Fibroblast of skin of abdomen (primary cell): Measurements from ENCODE around the gene NLRP6.
"Not testable (repeated sequence)": the region's sequence is repeated elsewhere in the genome, so short reads cannot be mapped to it uniquely, and the experiment has no call there.

Experiments used
- DNase-seq: peaks from one replicate; pipeline ENCODE4 v3.0.0-alpha.2; 2013

NLRP6 gene

GRCh38 chr11:282630-283360, 4.6 kb downstream of the NLRP6 start:
- DNase-seq, result no peak

GRCh38 chr11:283405-284104, 5.3 kb downstream of the NLRP6 start:
- DNase-seq, result no peak

- no peak for DNase-seq
Observed at GRCh38 chr11:284105-285020, 6.2 kb downstream of the NLRP6 start.

- no peak for DNase-seq
Observed at GRCh38 chr11:285021-285893, 7.0 kb downstream of the NLRP6 start.

GRCh38 chr11:285894-286220, 7.7 kb downstream of the NLRP6 start:
- no peak for DNase-seq

- DNase-seq, result not testable (repeated sequence)
Observed at GRCh38 chr11:286977-287820, 9.0 kb downstream of the NLRP6 start.

GRCh38 chr11:287821-288477, 9.7 kb downstream of the NLRP6 start:
- DNase-seq, result no peak

- DNase-seq, result peak; percentile 35
Observed at GRCh38 chr11:288478-289397, 10.5 kb downstream of the NLRP6 start, which contains the start of gene PGGHG. PGGHG (plus strand) TSS chr11:289126; CDS start chr11:289817, 691 bp downstream.

- DNase-seq, result no peak
Observed at GRCh38 chr11:289398-289711, 11.1 kb downstream of the NLRP6 start.

GRCh38 chr11:289712-290620, 11.8 kb downstream of the NLRP6 start:
- no peak for DNase-seq

- DNase-seq, result no peak
Observed at GRCh38 chr11:290621-291231, 12.5 kb downstream of the NLRP6 start.

- no peak for DNase-seq
Observed at GRCh38 chr11:291281-292210, 13.3 kb downstream of the NLRP6 start.

GRCh38 chr11:292211-293121, 14.3 kb downstream of the NLRP6 start:
- DNase-seq, result no peak

- no peak for DNase-seq
Observed at GRCh38 chr11:293271-293851, 15.2 kb downstream of the NLRP6 start.
